Activated CD8-positive, alpha-beta memory T cell treated with anti-CD3 and anti-CD28 coated beads for 24 hours (primary cell): ENCODE measurements around the gene OTOG.
A peak's percentile ranks its signal among the peaks of the same experiment; 100 is the strongest.

Source experiments
- DNase-seq: peaks from one replicate; pipeline ENCODE4 v3.0.0-alpha.2; 2020

The OTOG gene

GRCh38 chr11:17563961-17564686, 17.1 kb downstream of the OTOG start:
- peak; percentile 13 for DNase-seq

DNA sequence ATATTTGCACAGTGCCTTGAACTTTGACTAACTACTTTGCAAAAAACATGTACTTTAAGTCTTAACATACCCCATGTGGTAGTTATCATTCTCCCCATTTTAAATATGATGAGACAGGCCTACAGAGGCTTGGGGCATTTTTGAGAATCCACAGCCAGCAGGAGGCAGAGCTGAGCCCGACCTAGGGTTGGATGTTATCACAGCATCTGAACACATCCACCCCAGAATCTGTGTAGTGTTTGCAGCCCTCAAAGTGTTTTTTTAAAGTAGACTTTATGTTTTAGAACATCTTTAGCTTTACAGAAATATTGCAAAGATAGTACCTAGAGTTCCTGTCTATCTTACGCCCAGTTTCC, 17.6 kb downstream of the OTOG start:
- DNase-seq: peak; percentile 24

DNA sequence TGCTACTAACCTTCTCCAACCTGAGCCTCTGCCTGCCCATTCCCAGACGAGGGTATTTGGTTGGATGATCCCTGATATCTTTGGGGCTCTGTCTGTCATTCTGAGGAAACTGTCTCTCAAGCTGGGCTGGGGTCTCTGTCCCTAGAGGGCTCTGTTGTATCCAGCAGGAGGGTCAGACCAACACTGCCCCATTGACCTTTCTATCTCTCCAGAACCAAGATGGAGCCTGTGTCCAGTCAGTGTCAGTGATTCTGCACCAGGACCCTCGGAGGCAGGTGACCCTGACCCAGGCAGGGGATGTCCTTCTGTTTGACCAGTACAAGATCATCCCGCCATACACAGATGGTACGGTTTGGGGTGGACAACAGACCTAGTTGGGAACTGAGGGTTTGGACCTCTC, 21.9 kb downstream of the OTOG start:
- no peak for DNase-seq

- peak; percentile 42 for DNase-seq
These were observed 23.0 kb downstream of the OTOG start for GRCh38 chr11:17570034-17570433.

DNA sequence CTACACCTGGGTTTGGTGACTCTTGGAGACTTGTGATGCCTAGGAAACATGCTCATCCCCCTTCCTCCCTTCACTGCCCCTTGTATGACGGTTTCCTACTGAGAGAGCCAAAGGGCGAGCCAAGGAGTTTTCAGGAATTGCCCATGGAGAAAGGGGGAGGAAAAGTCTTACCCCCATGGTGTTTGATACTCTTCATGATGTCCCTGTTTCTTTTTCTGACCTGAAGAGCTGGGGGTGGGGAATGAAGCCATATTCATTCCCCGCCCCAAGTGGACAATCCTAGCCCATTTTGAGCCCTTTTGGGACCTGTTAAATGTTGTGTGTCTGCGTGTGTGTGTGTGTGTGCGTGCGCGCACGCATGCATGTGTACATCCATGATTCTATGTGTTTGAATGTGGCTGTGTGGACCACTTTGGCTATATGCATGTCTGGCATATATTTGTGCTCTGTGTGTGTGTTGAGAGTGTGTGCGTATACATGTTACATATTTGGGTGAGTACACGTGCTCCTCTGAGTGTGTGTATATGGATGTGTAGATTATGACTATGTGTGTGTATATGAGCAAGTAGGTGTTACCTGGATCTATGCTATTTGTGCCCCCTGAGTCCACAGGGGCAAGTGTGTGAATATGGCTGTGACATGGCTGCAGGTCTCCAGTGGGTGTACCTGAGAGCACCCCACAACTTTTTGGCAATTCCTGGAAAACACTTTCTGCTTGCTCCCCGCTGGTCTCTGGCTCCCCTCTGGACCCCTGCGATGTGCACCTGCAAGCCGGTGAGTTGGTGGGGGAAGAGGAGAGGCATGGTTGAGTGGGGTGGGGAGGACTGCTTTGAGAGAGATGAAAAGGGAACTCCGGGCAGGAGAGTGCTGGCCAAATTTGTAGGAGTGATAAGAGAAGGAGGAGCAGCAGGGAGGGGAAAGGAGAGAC, 24.6 kb downstream of the OTOG start:
- peak; percentile 19 for DNase-seq

DNA sequence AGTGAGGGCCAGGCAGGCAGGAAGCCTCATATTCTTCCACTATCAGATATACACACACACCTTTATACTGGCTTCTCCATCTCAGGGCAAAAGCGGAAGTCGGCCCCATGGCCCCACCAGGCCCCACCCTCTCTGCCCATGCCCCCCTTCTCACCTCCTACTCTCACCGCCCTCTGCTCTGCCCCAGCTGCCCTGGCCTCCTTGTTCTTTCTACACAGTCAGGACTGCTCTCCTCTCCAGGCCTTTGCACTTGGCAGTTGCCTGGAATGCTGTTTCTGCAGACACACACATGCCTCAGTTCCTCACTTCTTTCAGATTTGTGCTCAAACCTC, 25.3 kb downstream of the OTOG start:
- DNase-seq: peak; percentile 49

GRCh38 chr11:17572791-17573460, 25.9 kb downstream of the OTOG start:
- DNase-seq: peak; percentile 38

GRCh38 chr11:17573526-17573925, 26.5 kb downstream of the OTOG start:
- peak; percentile 13 for DNase-seq

GRCh38 chr11:17574141-17575091, 27.4 kb downstream of the OTOG start:
- peak; percentile 44 for DNase-seq

- DNase-seq: peak; percentile 19
These were observed 28.7 kb downstream of the OTOG start for GRCh38 chr11:17575431-17576425.

DNA sequence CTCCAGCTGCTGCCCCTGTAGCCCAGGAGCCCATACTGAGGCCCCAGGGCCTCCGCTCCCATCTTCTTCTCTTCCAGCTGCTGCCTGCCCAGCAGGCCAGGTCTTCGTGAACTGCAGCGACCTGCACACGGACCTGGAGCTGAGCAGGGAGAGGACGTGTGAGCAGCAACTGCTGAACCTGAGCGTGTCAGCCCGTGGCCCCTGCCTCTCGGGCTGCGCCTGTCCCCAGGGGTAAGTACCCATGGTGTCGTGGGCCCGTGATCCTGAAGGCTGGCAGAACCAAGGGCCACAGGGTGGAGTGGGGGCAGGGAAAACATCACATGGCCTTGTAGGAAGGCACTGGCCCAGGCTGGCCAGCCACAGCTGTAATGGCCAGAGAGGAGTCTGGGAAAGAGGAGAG, 31.2 kb downstream of the OTOG start:
- DNase-seq: peak; percentile 44

DNA sequence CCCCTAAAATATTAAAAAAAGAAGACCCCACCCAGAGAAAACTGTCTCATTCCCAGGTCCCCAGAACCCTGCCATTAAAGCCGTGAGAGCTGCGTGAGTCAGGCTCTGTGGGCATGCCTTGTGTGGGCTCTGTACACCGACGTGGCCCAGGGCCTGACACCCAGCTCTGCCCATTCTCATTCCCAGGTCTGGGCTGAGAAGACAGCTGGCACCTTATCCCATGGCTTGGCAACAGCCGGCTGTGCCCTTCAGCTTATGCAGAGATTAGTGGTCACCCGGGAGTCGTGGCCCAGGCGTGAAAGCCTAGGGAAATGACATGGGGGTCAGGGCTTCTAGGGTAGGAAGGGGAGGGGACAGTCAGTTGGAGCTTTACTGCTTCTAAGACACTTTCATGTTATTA, 31.9 kb downstream of the OTOG start:
- DNase-seq: peak; percentile 40

DNA sequence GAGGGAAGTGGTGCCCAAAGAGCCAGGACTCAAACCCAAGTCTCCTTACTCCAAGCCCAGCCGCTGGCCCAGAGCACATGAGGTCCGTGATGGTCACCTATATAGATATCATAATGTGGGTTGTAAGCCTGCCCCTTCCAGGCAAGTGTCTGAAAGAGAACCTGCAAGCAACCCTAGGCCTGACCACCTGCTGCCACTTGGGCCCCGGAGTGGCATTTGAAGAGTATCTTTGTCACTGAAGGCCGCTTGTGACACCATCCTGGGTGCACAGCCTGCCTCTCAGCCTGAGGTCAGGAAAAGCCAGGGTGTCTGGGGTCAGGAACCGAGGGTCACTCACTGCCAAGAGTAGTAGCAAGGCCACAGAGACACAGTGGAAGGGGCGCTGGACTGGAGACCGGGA, 32.4 kb downstream of the OTOG start:
- DNase-seq: peak; percentile 38

DNA sequence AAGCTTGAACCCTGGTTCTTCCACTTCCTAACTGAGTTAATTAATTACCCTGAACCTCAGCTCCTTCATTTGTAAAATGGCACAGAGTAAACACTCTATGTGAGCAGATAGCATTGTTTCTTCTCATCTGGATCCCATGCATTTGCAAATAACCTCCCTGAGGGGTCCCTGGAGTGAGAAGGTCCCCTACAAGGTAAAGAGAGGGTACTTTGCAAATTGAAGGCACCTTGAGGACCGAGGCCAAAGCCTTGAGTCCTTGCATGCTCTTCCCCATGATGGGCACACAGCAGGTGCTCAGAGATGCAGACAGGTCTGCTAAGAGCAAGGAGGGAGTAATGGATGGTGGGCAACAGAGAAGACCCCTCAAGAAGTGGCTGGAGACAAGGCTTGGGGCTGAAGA, 33.2 kb downstream of the OTOG start:
- no peak for DNase-seq

- DNase-seq: no peak
These were observed 34.1 kb downstream of the OTOG start for GRCh38 chr11:17581036-17581731.

GRCh38 chr11:17581732-17582053, 34.6 kb downstream of the OTOG start:
- DNase-seq: no peak

DNA sequence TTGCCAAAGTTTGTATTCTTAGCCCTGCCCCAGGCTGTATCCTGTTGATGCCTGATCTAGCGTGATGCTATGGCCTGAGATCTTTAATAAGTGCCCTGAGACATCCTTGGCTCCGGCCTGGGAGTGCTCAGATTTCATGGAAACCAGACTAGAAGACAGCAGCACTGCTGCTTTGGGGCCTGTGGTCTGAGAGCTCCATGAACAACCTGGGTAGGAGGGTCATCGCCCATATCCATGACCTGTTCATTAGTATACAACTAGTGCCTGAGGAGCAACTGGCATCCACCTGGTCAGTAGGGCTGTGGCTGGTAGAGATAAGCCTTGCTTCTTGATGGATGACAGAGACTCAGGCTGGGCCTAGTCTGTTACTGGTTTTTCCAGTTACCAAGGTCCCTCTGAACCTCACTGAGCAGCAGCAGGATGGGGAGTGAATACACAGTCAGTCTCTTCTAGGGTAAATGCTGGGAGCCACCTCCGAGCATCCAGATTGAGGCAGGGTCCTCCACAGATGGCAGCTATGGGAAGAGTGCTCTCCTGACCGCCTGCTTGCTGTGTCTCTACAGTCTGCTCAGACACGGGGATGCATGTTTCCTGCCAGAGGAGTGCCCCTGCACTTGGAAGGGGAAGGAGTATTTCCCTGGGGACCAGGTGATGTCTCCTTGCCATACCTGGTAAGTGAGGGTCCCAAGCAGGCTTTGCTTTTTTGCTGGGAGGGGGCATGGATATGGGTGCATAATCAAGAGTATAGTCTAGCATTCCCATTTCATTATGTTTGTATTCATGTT, 39.0 kb downstream of the OTOG start:
- DNase-seq: peak; percentile 49

- DNase-seq: no peak
These were observed 41.1 kb downstream of the OTOG start for GRCh38 chr11:17588166-17588565.

DNA sequence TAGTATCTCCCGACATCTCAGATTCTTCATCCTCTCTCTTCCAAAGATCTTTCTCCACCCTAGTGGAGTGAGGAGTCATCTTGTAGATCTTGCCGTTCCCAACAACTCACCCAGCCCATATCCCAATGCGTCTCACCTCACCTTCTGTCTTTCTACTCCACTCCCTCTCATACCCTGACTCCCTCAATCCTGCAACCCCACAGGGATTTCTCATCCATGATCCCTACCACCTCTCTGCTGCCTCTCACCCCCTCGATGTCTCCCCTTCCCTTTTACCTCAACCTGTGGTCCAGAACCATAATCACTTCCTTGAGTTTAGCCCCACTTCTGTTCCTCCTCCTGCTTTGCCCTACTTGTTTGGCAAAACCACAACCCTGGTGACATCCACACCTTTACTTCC, 41.7 kb downstream of the OTOG start:
- no peak for DNase-seq

DNA sequence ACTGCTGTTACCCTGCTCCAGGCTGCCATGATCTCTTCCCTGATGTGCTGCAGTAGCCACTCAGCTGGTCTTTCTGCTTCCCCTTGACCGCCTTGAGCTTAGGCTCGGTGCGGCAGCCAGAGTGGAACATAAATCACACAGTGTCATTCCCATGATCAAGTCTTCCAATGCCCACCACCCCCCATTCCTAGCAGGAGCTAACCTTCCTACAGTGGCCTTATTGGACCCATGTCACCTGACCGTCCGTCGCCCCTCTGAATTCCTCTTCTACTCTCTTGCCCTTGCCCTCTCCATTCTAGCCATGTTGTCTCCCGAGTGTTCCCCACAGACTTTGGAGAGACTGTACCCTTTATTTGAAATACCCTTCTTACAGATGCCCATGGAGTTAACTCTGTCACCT, 43.4 kb downstream of the OTOG start:
- DNase-seq: peak; percentile 30
